ENCODE measurements around the gene SRPRA. TPM values are rescaled to one million over a fixed set of nuclear protein-coding genes. Genes with fewer than 3 reads are reported as not detected.

SRPRA gene
- total RNA-seq, 2 donors from 2014 or later = 120 to 191 TPM

- Histone ChIP-seq H3K27ac (no peak overlapping the region), H3K27me3 (no peaks in the 10 kb centered on the region), H3K36me3 (replicated peaks in 1 of 2; ENCODE audit: insufficient read depth in 1 of 2, low read depth in 2 of 2) (no peaks in the 10 kb centered on the region), H3K4me3 (no peak overlapping the region), H3K4me1 (peaks cover 12% of the 10 kb centered on the region), H3K9me3 (no peaks in the 10 kb centered on the region)
- TF ChIP-seq POLR2A (IDR thresholded peaks at IDR 0.05) (no peak), CTCF (IDR thresholded peaks at IDR 0.05) (no peak)
- DNase-seq (no peak), ATAC-seq (no peak)
- WGBS, 2 donors = 85 to 86% methylated on average over 3 of the region's 3 CpGs
- intact Hi-C loops (cut with DNase I) = no loop called here
Observed at GRCh38 chr11:126229858-126230540, 38.7 kb downstream of the SRPRA start.

- no peaks in the 10 kb centered on the region for H3K36me3 ChIP-seq (replicated peaks in 1 of 2; ENCODE audit: insufficient read depth in 1 of 2, low read depth in 2 of 2)
- no peak overlapping the region for H3K4me3 ChIP-seq
- H3K27ac ChIP-seq = no peak overlapping the region
- TF ChIP-seq POLR2A (IDR thresholded peaks at IDR 0.05) (no peak), CTCF (IDR thresholded peaks at IDR 0.05) (no peak)
- no peaks in the 10 kb centered on the region for H3K27me3 ChIP-seq
- no peaks in the 10 kb centered on the region for H3K9me3 ChIP-seq
- ATAC-seq (no peak), DNase-seq (no peak)
- 92 to 98% methylated on average over 9 of the region's 15 CpGs for WGBS, 2 donors
- intact Hi-C loops (cut with DNase I) = no loop called here
- peaks cover 3% of the 10 kb centered on the region for H3K4me1 ChIP-seq
Observed at GRCh38 chr11:126226334-126227084, 42.2 kb downstream of the SRPRA start.

GRCh38 chr11:126225295-126225665 lies 43.4 kb downstream of the SRPRA start:
- intact Hi-C loops (cut with DNase I) = no loop called here
- TF ChIP-seq CTCF (IDR thresholded peaks at IDR 0.05) (no peak), POLR2A (IDR thresholded peaks at IDR 0.05) (no peak)
- ATAC-seq (no peak), DNase-seq (no peak)
- Histone ChIP-seq H3K27me3 (no peaks in the 10 kb centered on the region), H3K4me3 (no peak overlapping the region), H3K27ac (no peak overlapping the region), H3K9me3 (no peaks in the 10 kb centered on the region), H3K4me1 (no peaks in the 10 kb centered on the region), H3K36me3 (replicated peaks in 1 of 2; ENCODE audit: insufficient read depth in 1 of 2, low read depth in 2 of 2) (no peaks in the 10 kb centered on the region)
- WGBS, 2 donors = 91 to 92% methylated on average over 2 of the region's 2 CpGs

GRCh38 chr11:126224647-126225294 lies 43.9 kb downstream of the SRPRA start:
- H3K36me3 ChIP-seq (replicated peaks in 1 of 2; ENCODE audit: insufficient read depth in 1 of 2, low read depth in 2 of 2) = no peaks in the 10 kb centered on the region
- intact Hi-C loops (cut with DNase I) = no loop called here
- no peaks in the 10 kb centered on the region for H3K27me3 ChIP-seq
- H3K4me1 ChIP-seq = no peaks in the 10 kb centered on the region
- no peak for DNase-seq
- ATAC-seq = no peak
- H3K4me3 ChIP-seq = no peak overlapping the region
- TF ChIP-seq CTCF (IDR thresholded peaks at IDR 0.05) (no peak), POLR2A (IDR thresholded peaks at IDR 0.05) (no peak)
- 93 to 95% methylated on average over 6 of the region's 6 CpGs for WGBS, 2 donors
- no peaks in the 10 kb centered on the region for H3K9me3 ChIP-seq
- H3K27ac ChIP-seq = no peak overlapping the region
